ENCODE results near the gene RIC8A.

The RIC8A gene

DNA sequence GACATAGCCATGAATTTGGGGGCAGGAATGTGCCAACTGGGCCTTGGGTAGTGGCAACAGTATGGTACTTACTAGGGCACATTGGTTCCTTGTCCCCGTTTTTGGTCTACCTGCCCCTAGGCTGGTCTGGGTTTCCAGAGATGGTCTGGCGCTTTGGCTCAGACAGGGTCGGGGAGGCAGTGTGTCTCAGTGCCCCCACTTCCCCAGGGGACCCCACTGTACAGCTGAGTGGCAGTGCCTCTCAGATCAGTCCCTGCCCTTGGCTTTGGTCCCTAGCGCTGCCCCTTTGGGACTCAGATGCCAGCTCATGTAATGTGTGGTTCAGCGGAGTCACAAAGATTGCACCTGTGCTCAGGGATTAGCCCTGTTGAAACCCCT is 3.3 kb downstream of the RIC8A start:
- Histone ChIP-seq H3K36me3 (ENCODE audit: insufficient read depth, low read length) (peaks cover 42% of the 10 kb centered on the region; the same call in 1 of the 2 replicates), H3K9ac (ENCODE audit: low read depth, low read length, poor library complexity, severe bottlenecking) (peak overlapping the region; percentile 99), H3K4me3 (ENCODE audit: low read length, poor library complexity, severe bottlenecking) (peak overlapping the region; percentile 98), H4K20me1 (ENCODE audit: insufficient read depth, low read length, poor library complexity, severe bottlenecking) (peaks cover 33% of the 10 kb centered on the region), H3K27me3 (ENCODE audit: insufficient read depth, low read length, poor library complexity, severe bottlenecking) (no peaks in the 10 kb centered on the region), H2AFZ (ENCODE audit: low read length) (no peak overlapping the region), H3K4me2 (ENCODE audit: low read depth, low read length, poor library complexity, severe bottlenecking) (peak overlapping the region; percentile 99), H3K9me3 (ENCODE audit: insufficient read depth, low read depth, low read length) (no peaks in the 10 kb centered on the region), H3F3A (ENCODE audit: low read depth) (peaks cover 5% of the 10 kb centered on the region), H3K9me2 (replicated peaks; ENCODE audit: low read depth, low read length) (no peaks in the 10 kb centered on the region), H3K79me2 (ENCODE audit: insufficient read depth, low read length) (peaks cover 56% of the 10 kb centered on the region), H3K4me1 (ENCODE audit: insufficient read depth, low read length, poor library complexity, severe bottlenecking) (peaks cover 30% of the 10 kb centered on the region)
- TF ChIP-seq EZH2phosphoT487 (IDR thresholded peaks at IDR 0.05; ENCODE audit: borderline replicate concordance): no peak
- TF ChIP-seq, protein P1, sequence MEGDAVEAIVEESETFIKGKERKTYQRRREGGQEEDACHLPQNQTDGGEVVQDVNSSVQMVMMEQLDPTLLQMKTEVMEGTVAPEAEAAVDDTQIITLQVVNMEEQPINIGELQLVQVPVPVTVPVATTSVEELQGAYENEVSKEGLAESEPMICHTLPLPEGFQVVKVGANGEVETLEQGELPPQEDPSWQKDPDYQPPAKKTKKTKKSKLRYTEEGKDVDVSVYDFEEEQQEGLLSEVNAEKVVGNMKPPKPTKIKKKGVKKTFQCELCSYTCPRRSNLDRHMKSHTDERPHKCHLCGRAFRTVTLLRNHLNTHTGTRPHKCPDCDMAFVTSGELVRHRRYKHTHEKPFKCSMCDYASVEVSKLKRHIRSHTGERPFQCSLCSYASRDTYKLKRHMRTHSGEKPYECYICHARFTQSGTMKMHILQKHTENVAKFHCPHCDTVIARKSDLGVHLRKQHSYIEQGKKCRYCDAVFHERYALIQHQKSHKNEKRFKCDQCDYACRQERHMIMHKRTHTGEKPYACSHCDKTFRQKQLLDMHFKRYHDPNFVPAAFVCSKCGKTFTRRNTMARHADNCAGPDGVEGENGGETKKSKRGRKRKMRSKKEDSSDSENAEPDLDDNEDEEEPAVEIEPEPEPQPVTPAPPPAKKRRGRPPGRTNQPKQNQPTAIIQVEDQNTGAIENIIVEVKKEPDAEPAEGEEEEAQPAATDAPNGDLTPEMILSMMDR (conservative IDR thresholded peaks at IDR 0.05; ENCODE audit: low read length): no peak

DNA sequence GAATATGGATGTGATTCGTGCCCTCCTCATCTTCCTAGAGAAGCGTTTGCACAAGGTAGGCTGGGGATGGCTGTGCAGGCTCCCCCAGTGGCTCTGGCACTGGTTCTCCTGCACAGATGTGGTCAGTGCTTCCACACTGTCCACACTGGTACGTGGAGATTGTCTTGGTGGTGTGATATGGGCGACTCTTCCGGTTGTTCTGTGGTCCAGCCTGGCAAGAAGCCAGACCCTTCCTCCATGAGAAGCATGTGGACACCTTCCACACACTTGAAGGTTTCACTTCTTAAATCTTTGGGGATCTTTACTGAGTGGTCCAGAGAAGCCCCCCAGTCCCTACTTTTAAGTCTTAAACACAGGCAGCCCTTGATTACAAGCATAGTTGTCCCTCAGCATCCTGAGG is 3.8 kb downstream of the RIC8A start:
- H3K9me2 ChIP-seq (replicated peaks; ENCODE audit: low read depth, low read length): no peaks in the 10 kb centered on the region
- H3F3A ChIP-seq (ENCODE audit: low read depth): peaks cover 5% of the 10 kb centered on the region
- H3K9me3 ChIP-seq (ENCODE audit: insufficient read depth, low read depth, low read length): no peaks in the 10 kb centered on the region
- no peak for TF ChIP-seq EZH2phosphoT487 (IDR thresholded peaks at IDR 0.05; ENCODE audit: borderline replicate concordance)
- TF ChIP-seq, protein P1 (conservative IDR thresholded peaks at IDR 0.05; ENCODE audit: low read length): no peak
- H2AFZ ChIP-seq (ENCODE audit: low read length): no peak overlapping the region
- H3K4me2 ChIP-seq (ENCODE audit: low read depth, low read length, poor library complexity, severe bottlenecking): peak overlapping the region; percentile 99
- peaks cover 25% of the 10 kb centered on the region for H3K4me1 ChIP-seq (ENCODE audit: insufficient read depth, low read length, poor library complexity, severe bottlenecking)
- peak overlapping the region; percentile 99 for H3K9ac ChIP-seq (ENCODE audit: low read depth, low read length, poor library complexity, severe bottlenecking)
- peaks cover 29% of the 10 kb centered on the region for H4K20me1 ChIP-seq (ENCODE audit: insufficient read depth, low read length, poor library complexity, severe bottlenecking)
- peaks cover 45% of the 10 kb centered on the region; the same call in 1 of the 2 replicates for H3K36me3 ChIP-seq (ENCODE audit: insufficient read depth, low read length)
- no peaks in the 10 kb centered on the region for H3K27me3 ChIP-seq (ENCODE audit: insufficient read depth, low read length, poor library complexity, severe bottlenecking)
- peak overlapping the region; percentile 98 for H3K4me3 ChIP-seq (ENCODE audit: low read length, poor library complexity, severe bottlenecking)
- H3K79me2 ChIP-seq (ENCODE audit: insufficient read depth, low read length): peaks cover 51% of the 10 kb centered on the region

DNA sequence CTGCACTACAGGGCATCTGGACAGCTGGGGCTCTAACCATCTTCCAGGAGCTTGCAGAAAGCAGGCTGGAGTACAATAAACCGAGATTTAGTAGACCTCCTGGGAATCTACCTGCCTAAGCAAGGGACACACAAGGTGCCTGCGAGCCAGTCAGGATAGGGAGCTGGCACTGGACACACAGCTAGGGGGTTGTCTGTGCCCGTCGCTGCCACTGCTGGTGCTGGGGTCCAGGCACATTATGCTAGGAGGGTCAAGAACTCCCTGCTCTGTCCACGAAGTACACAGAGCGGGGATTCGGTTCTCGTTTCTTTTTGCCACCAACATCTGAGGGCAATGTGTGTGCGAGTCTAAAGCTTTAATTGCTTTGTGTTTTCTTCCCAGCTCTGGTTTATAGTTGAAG is 4.2 kb downstream of the RIC8A start:
- Histone ChIP-seq H3F3A (ENCODE audit: low read depth) (peaks cover 5% of the 10 kb centered on the region), H3K9me2 (replicated peaks; ENCODE audit: low read depth, low read length) (no peaks in the 10 kb centered on the region), H2AFZ (ENCODE audit: low read length) (no peak overlapping the region), H4K20me1 (ENCODE audit: insufficient read depth, low read length, poor library complexity, severe bottlenecking) (peaks cover 25% of the 10 kb centered on the region), H3K4me2 (ENCODE audit: low read depth, low read length, poor library complexity, severe bottlenecking) (peak overlapping the region; percentile 99), H3K36me3 (ENCODE audit: insufficient read depth, low read length) (peaks cover 45% of the 10 kb centered on the region; the same call in 1 of the 2 replicates), H3K79me2 (ENCODE audit: insufficient read depth, low read length) (peaks cover 46% of the 10 kb centered on the region), H3K9me3 (ENCODE audit: insufficient read depth, low read depth, low read length) (no peaks in the 10 kb centered on the region), H3K9ac (ENCODE audit: low read depth, low read length, poor library complexity, severe bottlenecking) (no peak overlapping the region), H3K4me1 (ENCODE audit: insufficient read depth, low read length, poor library complexity, severe bottlenecking) (peaks cover 23% of the 10 kb centered on the region), H3K4me3 (ENCODE audit: low read length, poor library complexity, severe bottlenecking) (no peak overlapping the region), H3K27me3 (ENCODE audit: insufficient read depth, low read length, poor library complexity, severe bottlenecking) (no peaks in the 10 kb centered on the region)
- TF ChIP-seq, protein P1 (conservative IDR thresholded peaks at IDR 0.05; ENCODE audit: low read length): no peak
